GM23338 (cell line): ENCODE results near the gene PLPP4. TPM values are rescaled to one million over a fixed set of nuclear protein-coding genes. Genes with fewer than 3 reads are reported as not detected.

Experiments
- ATAC-seq: fragments of 200-7000 bp; cut with Tn5 transposase; 3 replicates; pipeline ENCODE4 v1.9.1; 2020
- DNase-seq: peaks from one replicate; pipeline ENCODE4 v3.0.0-alpha.2; 2015; ENCODE audit warnings: low spot score
- H2AFZ ChIP-seq: fragments of 200-600 bp; sonication (generic); 2 replicates; pipeline ENCODE4 v1.8.0; 2016; ENCODE audit warnings: antibody characterized with exemption, mild to moderate bottlenecking, moderate library complexity
- H3F3A ChIP-seq: fragments of 200-600 bp; sonication (generic); replicated peaks from 2 replicates; pipeline ENCODE4 v1.8.0; 2017; ENCODE audit warnings: antibody characterized with exemption, mixed run types, low read depth
- H3K27ac ChIP-seq: fragments of 200-600 bp; sonication (generic); 2 replicates; pipeline ENCODE4 v1.6.1; 2016; ENCODE audit warnings: low read depth
- H3K27me3 ChIP-seq: fragments of 200-600 bp; sonication (generic); 2 replicates; pipeline ENCODE4 v1.8.0; 2016; ENCODE audit warnings: mild to moderate bottlenecking, mixed run types, moderate library complexity; ENCODE audit not compliant: insufficient read depth
- H3K36me3 ChIP-seq: fragments of 200-600 bp; sonication (generic); 2 replicates; pipeline ENCODE4 v1.8.0; 2016; ENCODE audit warnings: mild to moderate bottlenecking; ENCODE audit not compliant: insufficient read depth
- H3K4me1 ChIP-seq: fragments of 200-600 bp; sonication (generic); 2 replicates; pipeline ENCODE4 v1.8.0; 2016; ENCODE audit warnings: mild to moderate bottlenecking, moderate library complexity; ENCODE audit not compliant: insufficient read depth
- H3K4me2 ChIP-seq: fragments of 200-600 bp; sonication (generic); 2 replicates; pipeline ENCODE4 v1.7.1; 2017; ENCODE audit warnings: mixed run types
- H3K4me3 ChIP-seq: fragments of 200-600 bp; sonication (generic); 2 replicates; pipeline ENCODE4 v1.6.1; 2016; ENCODE audit warnings: mixed run types
- H3K79me2 ChIP-seq: fragments of 200-600 bp; sonication (generic); replicated peaks from 2 replicates; pipeline ENCODE4 v1.8.0; 2017; ENCODE audit warnings: mild to moderate bottlenecking; ENCODE audit not compliant: insufficient read depth
- H3K9me2 ChIP-seq: fragments of 200-600 bp; sonication (generic); 2 replicates; pipeline ENCODE4 v1.8.0; 2017; ENCODE audit not compliant: insufficient read depth
- H4K20me1 ChIP-seq: fragments of 200-600 bp; sonication (generic); replicated peaks from 2 replicates; pipeline ENCODE4 v1.8.0; 2017; ENCODE audit warnings: mild to moderate bottlenecking; ENCODE audit not compliant: insufficient read depth
- H3K27ac Mint-ChIP-seq: 2 replicates; pipeline ENCODE4 v1.8.0; 2020; ENCODE audit warnings: inconsistent platforms, mild to moderate bottlenecking, moderate library complexity, mixed read lengths
- H3K27me3 Mint-ChIP-seq: 3 replicates; pipeline ENCODE4 v1.8.0; 2022; ENCODE audit warnings: low read depth, mild to moderate bottlenecking, moderate library complexity, mixed read lengths, inconsistent platforms; ENCODE audit not compliant: insufficient read depth, poor library complexity
- H3K36me3 Mint-ChIP-seq: 3 replicates; pipeline ENCODE4 v1.8.0; 2021; ENCODE audit warnings: low read depth, mild to moderate bottlenecking, inconsistent platforms, moderate library complexity, mixed read lengths
- H3K4me1 Mint-ChIP-seq: 3 replicates; pipeline ENCODE4 v1.8.0; 2020; ENCODE audit warnings: mild to moderate bottlenecking, inconsistent platforms, mixed read lengths
- H3K4me3 Mint-ChIP-seq: 3 replicates; pipeline ENCODE4 v1.8.0; 2021; ENCODE audit warnings: moderate library complexity, mild to moderate bottlenecking, inconsistent platforms, mixed read lengths
- H3K9me3 Mint-ChIP-seq: 3 replicates; pipeline ENCODE4 v1.8.0; 2020; ENCODE audit warnings: moderate library complexity, mild to moderate bottlenecking, inconsistent platforms, mixed read lengths
- CREB1 ChIP-seq: fragments of 250-450 bp; sonication (Bioruptor Pico); IDR thresholded peaks from 2 replicates; pipeline ENCODE4 v1.5.0; 2020; ENCODE audit warnings: low read depth, mild to moderate bottlenecking, moderate library complexity
- EZH2 ChIP-seq: fragments of 200-600 bp; sonication (generic); IDR thresholded peaks from one replicate; pipeline ENCODE4 v1.8.0; 2017; ENCODE audit warnings: antibody characterized with exemption, mild to moderate bottlenecking, low read depth; ENCODE audit not compliant: unreplicated experiment
- NANOG ChIP-seq: IDR thresholded peaks from 2 replicates; pipeline ENCODE4 v1.6.1; 2016; ENCODE audit warnings: antibody characterized with exemption, borderline replicate concordance
- POLR2AphosphoS5 ChIP-seq: IDR thresholded peaks from 2 replicates; pipeline ENCODE4 v1.6.1; 2016; ENCODE audit warnings: antibody characterized with exemption, low read depth
- REST ChIP-seq: IDR thresholded peaks from one replicate; pipeline ENCODE4 v1.6.1; 2018; ENCODE audit warnings: antibody characterized with exemption; ENCODE audit not compliant: unreplicated experiment
- STAT1 ChIP-seq: IDR thresholded peaks from one replicate; pipeline ENCODE4 v1.6.1; 2016; ENCODE audit warnings: antibody characterized with exemption; ENCODE audit not compliant: unreplicated experiment
- ZNF114 ChIP-seq: fragments of 250-450 bp; sonication (Bioruptor Pico); IDR thresholded peaks from 2 replicates; pipeline ENCODE4 v1.5.0; 2020; ENCODE audit warnings: mild to moderate bottlenecking, moderate library complexity
- ZNF331 ChIP-seq: fragments of 250-450 bp; sonication (Bioruptor Pico); IDR thresholded peaks from 2 replicates; pipeline ENCODE4 v1.5.0; 2020; ENCODE audit warnings: low read depth, mild to moderate bottlenecking, moderate library complexity
- ZNF462 ChIP-seq: fragments of 250-450 bp; sonication (Bioruptor Pico); IDR thresholded peaks from 2 replicates; pipeline ENCODE4 v1.5.0; 2020; ENCODE audit warnings: mild to moderate bottlenecking, moderate library complexity
- polyA plus RNA-seq: library from polyadenylated mRNA; unstranded; fragments of >200 nt; fragmentation: Nextera tagmentation; extraction: Ambion mirVana; gene quantifications from 2 replicates; pipeline ENCODE4 v1.2.1, GENCODE V29; 2016
- total RNA-seq: library from RNA; depleted of rRNA; stranded (reverse); fragments of >200 nt; shearing (Covaris generic); gene quantifications from 2 replicates; pipeline ENCODE4 v1.2.3, GENCODE V29; 2014
- TF ChIP-seq, protein P1 (sequence below): IDR thresholded peaks from 2 replicates; pipeline ENCODE4 v1.6.1; 2016; ENCODE audit warnings: antibody characterized with exemption

The PLPP4 gene
- total and polyA plus RNA-seq, 2 experiments from 2014 or later: 0.24 to 0.31 TPM

- H3K27ac ChIP-seq: no peak overlapping the region
- no peaks in the 10 kb centered on the region for H3K9me3 Mint-ChIP-seq
Measured at GRCh38 chr10:120574981-120575380, 118.0 kb downstream of the PLPP4 start.

More at GRCh38 chr10:120574981-120575380, 118.0 kb downstream of the PLPP4 start:
- Histone ChIP-seq H3K36me3 (no peaks in the 10 kb centered on the region), H2AFZ (no peak overlapping the region), H3K79me2 (no peaks in the 10 kb centered on the region), H3K4me1 (no peaks in the 10 kb centered on the region), H3F3A (no peaks in the 10 kb centered on the region), H4K20me1 (no peaks in the 10 kb centered on the region), H3K27me3 (no peaks in the 10 kb centered on the region), H3K9me2 (peaks cover 4% of the 10 kb centered on the region; the same call in 1 of the 2 replicates), H3K4me3 (no peak overlapping the region), H3K4me2 (no peak overlapping the region)
- TF ChIP-seq REST: no peak
- no peak for TF ChIP-seq EZH2
- TF ChIP-seq, protein P1, sequence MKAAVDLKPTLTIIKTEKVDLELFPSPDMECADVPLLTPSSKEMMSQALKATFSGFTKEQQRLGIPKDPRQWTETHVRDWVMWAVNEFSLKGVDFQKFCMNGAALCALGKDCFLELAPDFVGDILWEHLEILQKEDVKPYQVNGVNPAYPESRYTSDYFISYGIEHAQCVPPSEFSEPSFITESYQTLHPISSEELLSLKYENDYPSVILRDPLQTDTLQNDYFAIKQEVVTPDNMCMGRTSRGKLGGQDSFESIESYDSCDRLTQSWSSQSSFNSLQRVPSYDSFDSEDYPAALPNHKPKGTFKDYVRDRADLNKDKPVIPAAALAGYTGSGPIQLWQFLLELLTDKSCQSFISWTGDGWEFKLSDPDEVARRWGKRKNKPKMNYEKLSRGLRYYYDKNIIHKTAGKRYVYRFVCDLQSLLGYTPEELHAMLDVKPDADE: no peak
- no peak for TF ChIP-seq STAT1
- TF ChIP-seq POLR2AphosphoS5: no peak
- no peak for TF ChIP-seq NANOG
- no peak for TF ChIP-seq ZNF462
- TF ChIP-seq ZNF114: no peak
- no peak for TF ChIP-seq ZNF331
- no peak for TF ChIP-seq CREB1 (CRISPR knock-in tag)
- H3K36me3 Mint-ChIP-seq: no peaks in the 10 kb centered on the region
- no peak overlapping the region for H3K27ac Mint-ChIP-seq
- peaks cover 2% of the 10 kb centered on the region for H3K27me3 Mint-ChIP-seq
- H3K4me1 Mint-ChIP-seq: peaks cover 10% of the 10 kb centered on the region; the same call in 2 of the 3 replicates
- DNase-seq (no peak), ATAC-seq (no peak)
- H3K4me3 Mint-ChIP-seq: no peak overlapping the region
